Choroid plexus epithelial cell (primary cell): ENCODE results near the gene PHACTR1.
"Not testable (repeated sequence)": the region's sequence is repeated elsewhere in the genome, so short reads cannot be mapped to it uniquely, and the experiment has no call there.

Experiments
- DNase-seq: peaks from one replicate; pipeline ENCODE4 v3.0.0-alpha.2; 2010; ENCODE audit warnings: low read depth
- H3K4me3 ChIP-seq: 2 replicates; pipeline ENCODE4 v1.5.1; 2011; ENCODE audit warnings: low read depth, mild to moderate bottlenecking, control low read depth, low read length, moderate library complexity
- CTCF ChIP-seq: conservative IDR thresholded peaks from 2 replicates; pipeline ENCODE4 v1.5.1; 2011; ENCODE audit warnings: low read depth, mild to moderate bottlenecking, control low read depth, inconsistent platforms, low read length, moderate library complexity

PHACTR1 gene

GRCh38 chr6:12719017-12719416 is 2.5 kb downstream of the PHACTR1 start:
- no peak overlapping the region for H3K4me3 ChIP-seq
- TF ChIP-seq CTCF = no peak
- no peak for DNase-seq

DNA sequence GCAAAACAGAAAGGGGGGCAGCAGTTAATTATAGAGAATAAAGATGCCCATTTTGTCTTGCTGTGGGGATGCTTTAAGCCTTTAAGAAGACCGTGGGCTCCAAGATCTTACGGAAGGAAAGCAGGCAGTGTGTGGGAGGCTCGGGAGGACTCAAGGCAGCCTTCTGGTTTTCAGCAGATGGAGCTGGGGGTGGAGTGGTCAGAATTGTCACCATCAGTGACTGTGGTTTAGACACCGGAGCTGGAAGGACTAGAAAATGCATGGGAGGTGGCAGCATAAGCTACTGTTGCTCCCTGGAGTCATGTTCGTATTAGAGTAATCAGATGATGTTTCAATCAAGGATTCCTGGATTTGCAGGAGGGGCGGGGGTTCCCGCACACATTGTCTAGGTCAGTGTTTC is 3.7 kb downstream of the PHACTR1 start:
- TF ChIP-seq CTCF = no peak
- H3K4me3 ChIP-seq = no peak overlapping the region
- DNase-seq = no peak

DNA sequence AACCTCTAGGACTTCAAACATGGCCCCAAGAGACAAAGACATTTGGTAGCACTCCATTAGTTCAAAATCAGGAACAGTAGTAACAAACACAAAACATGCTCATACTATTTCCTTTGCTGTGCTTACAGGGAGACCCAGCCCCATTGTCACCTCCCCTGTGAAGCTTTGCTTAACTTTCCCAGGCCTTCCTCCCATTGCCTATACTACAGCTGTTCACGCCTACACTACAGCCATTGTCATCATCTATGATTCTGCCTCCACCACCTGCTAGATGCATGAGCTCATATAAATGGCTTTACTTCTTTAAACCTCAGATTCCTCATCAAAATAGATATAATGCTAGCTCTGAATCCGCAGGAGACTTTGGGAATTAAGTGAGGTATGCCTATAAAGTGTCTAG is 8.7 kb downstream of the PHACTR1 start:
- no peak for DNase-seq
- no peak for TF ChIP-seq CTCF
- H3K4me3 ChIP-seq = no peak overlapping the region

GRCh38 chr6:12729467-12729866 is 12.9 kb downstream of the PHACTR1 start:
- no peak for TF ChIP-seq CTCF
- no peak for DNase-seq

DNA sequence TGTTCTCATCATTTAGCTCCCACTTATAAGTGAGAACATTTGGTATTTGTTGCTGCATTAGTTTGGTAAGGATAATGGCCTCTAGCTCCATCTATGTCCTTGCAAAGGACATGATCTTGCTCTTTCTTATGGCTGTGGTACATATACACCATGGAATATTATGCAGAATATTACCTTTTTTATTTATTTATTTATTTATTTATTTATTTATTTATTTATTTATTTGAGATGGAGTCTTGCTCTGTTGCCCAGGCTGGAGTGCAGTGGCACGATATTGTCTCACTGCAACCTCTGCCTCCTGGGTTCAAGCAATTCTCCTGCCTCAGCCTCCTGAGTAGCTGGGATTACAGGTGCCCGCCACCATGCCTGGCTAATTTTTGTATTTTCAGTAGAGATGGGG is 14.2 kb downstream of the PHACTR1 start:
- H3K4me3 ChIP-seq, DNase-seq: not testable (repeated sequence)

More at GRCh38 chr6:12729467-12729866, 12.9 kb downstream of the PHACTR1 start:
- no peak overlapping the region for H3K4me3 ChIP-seq

- DNase-seq = no peak
- H3K4me3 ChIP-seq = no peak overlapping the region
- TF ChIP-seq CTCF = no peak
Measured at GRCh38 chr6:12733876-12734275, 17.3 kb downstream of the PHACTR1 start.

DNA sequence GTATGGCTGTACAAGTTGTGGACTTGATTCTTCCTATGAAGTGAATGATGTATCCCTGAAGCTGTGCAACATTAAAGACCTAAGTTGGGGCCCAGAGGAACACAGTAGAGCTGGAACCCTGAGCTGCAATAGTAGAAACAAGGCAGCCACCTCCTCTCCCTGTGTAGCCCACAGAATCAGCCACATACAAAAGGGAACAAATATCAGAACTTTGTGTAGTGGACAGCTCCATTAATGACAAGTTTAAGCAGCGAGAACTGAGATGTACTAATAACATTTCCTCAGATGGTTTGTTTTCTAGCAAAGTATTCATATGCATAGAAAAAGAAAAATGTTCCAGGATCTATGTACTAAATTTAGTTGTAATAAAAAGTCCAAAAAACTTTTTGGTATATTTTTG is 19.2 kb downstream of the PHACTR1 start:
- no peak for DNase-seq

More for the DNA sequence above, 19.2 kb downstream of the PHACTR1 start:
- no peak for TF ChIP-seq CTCF
- H3K4me3 ChIP-seq = no peak overlapping the region
